Measurements from ENCODE around the gene TCF3.
"Not testable (repeated sequence)": the region's sequence is repeated elsewhere in the genome, so short reads cannot be mapped to it uniquely, and the experiment has no call there.

TCF3 gene

GRCh38 chr19:1672769-1673644 is 20.6 kb upstream of the TCF3 start:
- DNase-seq, result no peak

GRCh38 chr19:1672038-1672768 is 19.8 kb upstream of the TCF3 start:
- peak; percentile 50 for DNase-seq

GRCh38 chr19:1671716-1672037 is 19.3 kb upstream of the TCF3 start:
- DNase-seq, result no peak

- not testable (repeated sequence) for DNase-seq
These were observed 18.3 kb upstream of the TCF3 start for GRCh38 chr19:1670747-1671146.

- DNase-seq, result peak; percentile 72
These were observed 16.3 kb upstream of the TCF3 start for GRCh38 chr19:1668486-1669270.

- DNase-seq, result no peak
These were observed 15.7 kb upstream of the TCF3 start for GRCh38 chr19:1668048-1668485.

- DNase-seq, result no peak
These were observed 13.2 kb upstream of the TCF3 start for GRCh38 chr19:1665565-1666047.

- no peak for DNase-seq
These were observed 11.4 kb upstream of the TCF3 start for GRCh38 chr19:1663852-1664251.

GRCh38 chr19:1663227-1663626 is 10.8 kb upstream of the TCF3 start:
- not testable (repeated sequence) for DNase-seq

- DNase-seq, result no peak
These were observed 9.6 kb upstream of the TCF3 start for GRCh38 chr19:1661995-1662394.

- DNase-seq, result no peak
These were observed 6.6 kb upstream of the TCF3 start for GRCh38 chr19:1659084-1659427.

- DNase-seq, result no peak
These were observed 6.0 kb upstream of the TCF3 start for GRCh38 chr19:1658150-1659083.

GRCh38 chr19:1657746-1658145 is 5.3 kb upstream of the TCF3 start:
- no peak for DNase-seq

GRCh38 chr19:1656988-1657536 is 4.6 kb upstream of the TCF3 start:
- DNase-seq, result no peak

- no peak for DNase-seq
These were observed 3.7 kb upstream of the TCF3 start for GRCh38 chr19:1655987-1656608.

GRCh38 chr19:1655131-1655981 is 2.9 kb upstream of the TCF3 start:
- no peak for DNase-seq

GRCh38 chr19:1654178-1654792 is 1.9 kb upstream of the TCF3 start:
- DNase-seq, result no peak

GRCh38 chr19:1653300-1653628 is 849 bp upstream of the TCF3 start:
- DNase-seq, result no peak

GRCh38 chr19:1651568-1652291 is 685 bp downstream of the TCF3 start:
- DNase-seq, result peak; percentile 24

Measured in CD4-positive, alpha-beta T cell treated with Interleukin-15 for 1 hour (primary cell).